Natural killer cell (primary cell): ENCODE results near the gene JCHAIN. TPM values are rescaled to one million over a fixed set of nuclear protein-coding genes. Genes with fewer than 3 reads are reported as not detected.
"Not testable (repeated sequence)": the region's sequence is repeated elsewhere in the genome, so short reads cannot be mapped to it uniquely, and the experiment has no call there.

Experiments used
- ATAC-seq, 3 donors: fragments of 150-1000 bp in 2 of 3; fragments of 200-7000 bp in 1 of 3; cut with Tn5 transposase; 1 replicate in 1 of 3; 2 replicates in 2 of 3; pipeline ENCODE4 v1.10.0; 2021; ENCODE audit warnings: mild to moderate bottlenecking in 2 of 3, moderate library complexity in 2 of 3
- DNase-seq, 2 donors: peaks; one replicate each; pipeline versions ENCODE4 v3.0.0 to v3.0.0-alpha.2; 2013 to 2021; ENCODE audit warnings: mixed read lengths in 1 of 2
- H3K27ac ChIP-seq: one replicate; pipeline ENCODE4 v1.5.1; 2013; ENCODE audit warnings: mild to moderate bottlenecking, low read length
- H3K27me3 ChIP-seq: one replicate; pipeline ENCODE4 v1.6.1; 2013; ENCODE audit warnings: low read length; ENCODE audit not compliant: control insufficient read depth, insufficient read depth
- H3K36me3 ChIP-seq: one replicate; pipeline ENCODE4 v1.6.1; 2013; ENCODE audit warnings: low read length; ENCODE audit not compliant: control insufficient read depth, insufficient read depth
- H3K4me1 ChIP-seq: one replicate; pipeline ENCODE4 v1.6.1; 2013; ENCODE audit warnings: low read length; ENCODE audit not compliant: control insufficient read depth, insufficient read depth
- H3K4me3 ChIP-seq: one replicate; pipeline ENCODE4 v1.5.1; 2013; ENCODE audit warnings: low read length
- H3K9me3 ChIP-seq: one replicate; pipeline ENCODE4 v1.6.1; 2013; ENCODE audit warnings: low read length; ENCODE audit not compliant: control insufficient read depth, insufficient read depth
- H3K27ac Mint-ChIP-seq, 2 donors: one replicate each; pipeline ENCODE4 v1.8.0; 2022; ENCODE audit warnings: mild to moderate bottlenecking in 2 of 2, mixed read lengths in 2 of 2, moderate library complexity in 1 of 2
- H3K27me3 Mint-ChIP-seq, 2 donors: one replicate each; pipeline ENCODE4 v1.8.0; 2022; ENCODE audit warnings: low read depth in 2 of 2, mixed read lengths in 2 of 2
- H3K36me3 Mint-ChIP-seq: one replicate; pipeline ENCODE4 v1.8.0; 2022; ENCODE audit warnings: mixed read lengths
- H3K4me1 Mint-ChIP-seq, 2 donors: one replicate each; pipeline ENCODE4 v1.8.0; 2022; ENCODE audit warnings: mixed read lengths in 2 of 2
- H3K4me3 Mint-ChIP-seq: one replicate; pipeline ENCODE4 v1.8.0; 2022; ENCODE audit warnings: mild to moderate bottlenecking, moderate library complexity, mixed read lengths
- H3K9me3 Mint-ChIP-seq, 2 donors: one replicate each; pipeline ENCODE4 v1.8.0; 2022; ENCODE audit warnings: mixed read lengths in 2 of 2
- WGBS: methylation state at CpG from one replicate; pipeline ENCODE4 v1.1.7; 2013; ENCODE audit warnings: missing lambda C conversion rate; ENCODE audit not compliant: insufficient coverage; 5-methylcytosine and 5-hydroxymethylcytosine counted together
- intact Hi-C: fragments of 100-400 bp; cut with micrococcal nuclease; formaldehyde crosslinking; loops from one replicate; pipeline ENCODE4 v1.14.2; 2022
- total RNA-seq, 4 donors: library from RNA; stranded (reverse); fragments of 120-200 nt in 1 of 4; gene quantifications; one replicate each; pipeline versions ENCODE4 v1.2.3 to v1.2.4, GENCODE V29; 2013 to 2022
- TF ChIP-seq, protein P1 (sequence below): fragments of 200-600 bp; IDR thresholded peaks from one replicate; pipeline ENCODE4 v1.8.0; 2022; ENCODE audit warnings: antibody characterized with exemption

Gene JCHAIN
- total RNA-seq, 3 donors from 2014 or later (not counting 1 experiment from before 2014, with no cell fraction given): 1.6 to 1,035 (median 3.5) TPM

DNA sequence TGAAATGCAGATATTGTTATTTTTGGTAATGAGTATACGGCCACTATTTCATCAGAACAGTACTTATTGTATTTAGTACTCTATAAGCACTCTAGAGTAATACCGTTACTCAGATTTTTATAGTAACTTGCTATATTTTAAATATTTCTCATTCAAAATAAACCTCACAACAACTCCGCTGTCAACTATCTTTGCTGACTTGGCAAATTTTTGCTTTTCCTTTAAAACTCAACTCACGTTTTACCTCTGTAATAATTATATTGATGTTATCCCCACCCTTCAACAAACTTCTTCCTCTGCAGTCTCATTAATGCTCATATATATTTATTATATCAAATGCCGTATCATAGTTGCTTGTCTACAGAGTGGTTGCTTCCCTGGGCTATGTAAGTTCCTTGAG lies 9.0 kb downstream of the JCHAIN start:
- 88% methylated on average over 1 of the region's 5 CpGs for WGBS
- H3K36me3 ChIP-seq: no peaks in the 10 kb centered on the region
- H3K9me3 ChIP-seq: no peaks in the 10 kb centered on the region
- H3K27me3 ChIP-seq: no peaks in the 10 kb centered on the region
- Mint-ChIP-seq H3K27me3 (peaks cover 5 to 14% of the 10 kb centered on the region in 2 donors), H3K9me3 (no peaks in the 10 kb centered on the region), H3K4me1 (no peaks in the 10 kb centered on the region), H3K27ac (no peak overlapping the region), H3K4me3 (no peak overlapping the region), H3K36me3 (no peaks in the 10 kb centered on the region)
- intact Hi-C loops: no loop called here
- no peak for ATAC-seq
- TF ChIP-seq, protein P1, sequence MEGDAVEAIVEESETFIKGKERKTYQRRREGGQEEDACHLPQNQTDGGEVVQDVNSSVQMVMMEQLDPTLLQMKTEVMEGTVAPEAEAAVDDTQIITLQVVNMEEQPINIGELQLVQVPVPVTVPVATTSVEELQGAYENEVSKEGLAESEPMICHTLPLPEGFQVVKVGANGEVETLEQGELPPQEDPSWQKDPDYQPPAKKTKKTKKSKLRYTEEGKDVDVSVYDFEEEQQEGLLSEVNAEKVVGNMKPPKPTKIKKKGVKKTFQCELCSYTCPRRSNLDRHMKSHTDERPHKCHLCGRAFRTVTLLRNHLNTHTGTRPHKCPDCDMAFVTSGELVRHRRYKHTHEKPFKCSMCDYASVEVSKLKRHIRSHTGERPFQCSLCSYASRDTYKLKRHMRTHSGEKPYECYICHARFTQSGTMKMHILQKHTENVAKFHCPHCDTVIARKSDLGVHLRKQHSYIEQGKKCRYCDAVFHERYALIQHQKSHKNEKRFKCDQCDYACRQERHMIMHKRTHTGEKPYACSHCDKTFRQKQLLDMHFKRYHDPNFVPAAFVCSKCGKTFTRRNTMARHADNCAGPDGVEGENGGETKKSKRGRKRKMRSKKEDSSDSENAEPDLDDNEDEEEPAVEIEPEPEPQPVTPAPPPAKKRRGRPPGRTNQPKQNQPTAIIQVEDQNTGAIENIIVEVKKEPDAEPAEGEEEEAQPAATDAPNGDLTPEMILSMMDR: no peak
- H3K4me1 ChIP-seq: no peaks in the 10 kb centered on the region
- no peak overlapping the region for H3K4me3 ChIP-seq
- no peak overlapping the region for H3K27ac ChIP-seq
- no peak for DNase-seq

GRCh38 chr4:70654605-70655011 lies 11.7 kb downstream of the JCHAIN start:
- peak in 1 of 3 donors; percentile 69 for ATAC-seq
- intact Hi-C loops: no loop called here
- H3K9me3 ChIP-seq: no peaks in the 10 kb centered on the region
- no peaks in the 10 kb centered on the region for H3K4me1 ChIP-seq
- H3K27ac Mint-ChIP-seq: no peak overlapping the region
- no peaks in the 10 kb centered on the region for H3K4me1 Mint-ChIP-seq
- H3K27me3 ChIP-seq: no peaks in the 10 kb centered on the region
- H3K4me3 ChIP-seq: no peak overlapping the region
- no peaks in the 10 kb centered on the region for H3K36me3 Mint-ChIP-seq
- H3K36me3 ChIP-seq: no peaks in the 10 kb centered on the region
- H3K4me3 Mint-ChIP-seq: no peak overlapping the region
- H3K9me3 Mint-ChIP-seq: no peaks in the 10 kb centered on the region
- no peak overlapping the region for H3K27ac ChIP-seq
- TF ChIP-seq, protein P1: no peak
- 84% methylated on average over 3 of the region's 5 CpGs for WGBS
- peaks cover 5 to 14% of the 10 kb centered on the region in 2 donors for H3K27me3 Mint-ChIP-seq
- no peak for DNase-seq

GRCh38 chr4:70651864-70652506 lies 14.3 kb downstream of the JCHAIN start:
- TF ChIP-seq, protein P1: peak; percentile 63
- peak in 1 of 2 donors; percentile 57 for DNase-seq
- peaks cover 5 to 16% of the 10 kb centered on the region in 2 donors for H3K27me3 Mint-ChIP-seq
- H3K27me3 ChIP-seq: no peaks in the 10 kb centered on the region
- H3K27ac ChIP-seq: no peak overlapping the region
- H3K9me3 ChIP-seq: no peaks in the 10 kb centered on the region
- H3K4me1 Mint-ChIP-seq: no peaks in the 10 kb centered on the region
- no peaks in the 10 kb centered on the region for H3K9me3 Mint-ChIP-seq
- intact Hi-C loops: no loop called here
- no peak overlapping the region for H3K4me3 Mint-ChIP-seq
- H3K4me1 ChIP-seq: no peaks in the 10 kb centered on the region
- peak in 1 of 3 donors; percentile 48 for ATAC-seq
- no peaks in the 10 kb centered on the region for H3K36me3 Mint-ChIP-seq
- no peaks in the 10 kb centered on the region for H3K36me3 ChIP-seq
- no peak overlapping the region for H3K4me3 ChIP-seq
- WGBS: no CpG with 5 or more reads among the region's 4 CpGs
- no peak overlapping the region for H3K27ac Mint-ChIP-seq

- H3K36me3 ChIP-seq, H3K4me1 ChIP-seq, H3K27ac ChIP-seq, intact Hi-C loops, DNase-seq, ATAC-seq, H3K9me3 Mint-ChIP-seq, H3K4me1 Mint-ChIP-seq, H3K4me3 ChIP-seq, H3K9me3 ChIP-seq, H3K27me3 ChIP-seq, H3K36me3 Mint-ChIP-seq, H3K4me3 Mint-ChIP-seq, H3K27ac Mint-ChIP-seq: not testable (repeated sequence)
- peaks cover 5 to 16% of the 10 kb centered on the region in 2 donors for H3K27me3 Mint-ChIP-seq
- WGBS: 100% methylated on average over 1 of the region's 4 CpGs
Measured at GRCh38 chr4:70650741-70651140, 15.6 kb downstream of the JCHAIN start.
